ENCODE results near the gene RSPH3.

DNA sequence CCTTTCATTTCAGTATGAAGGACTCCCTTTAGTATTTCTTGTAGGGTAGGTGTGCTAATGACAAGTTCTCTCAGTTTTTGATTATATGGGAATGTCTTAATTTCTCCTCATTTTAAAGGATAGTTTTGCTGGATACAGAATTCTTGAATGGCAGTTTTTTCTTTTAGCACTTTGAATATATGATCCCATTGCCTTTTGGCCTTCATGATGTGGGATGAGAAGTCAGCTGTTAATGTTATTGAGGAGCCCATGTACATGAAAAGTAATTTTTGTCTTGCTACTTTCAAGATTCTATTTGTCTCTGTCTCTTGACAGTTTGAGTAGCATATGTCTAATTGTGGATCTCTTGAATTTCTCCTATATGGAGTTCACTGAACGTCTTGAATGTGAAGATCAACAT, 30.9 kb downstream of the RSPH3 start:
- TF ChIP-seq POLR2AphosphoS5 (IDR thresholded peaks at IDR 0.05; ENCODE audit: low read depth, low read length) (no peak), SIN3A (IDR thresholded peaks at IDR 0.05; ENCODE audit: borderline replicate concordance, insufficient read depth, low read length) (no peak), TAF1 (IDR thresholded peaks at IDR 0.05; ENCODE audit: borderline replicate concordance, insufficient read depth, low read length) (no peak)
- TF ChIP-seq, protein P1, sequence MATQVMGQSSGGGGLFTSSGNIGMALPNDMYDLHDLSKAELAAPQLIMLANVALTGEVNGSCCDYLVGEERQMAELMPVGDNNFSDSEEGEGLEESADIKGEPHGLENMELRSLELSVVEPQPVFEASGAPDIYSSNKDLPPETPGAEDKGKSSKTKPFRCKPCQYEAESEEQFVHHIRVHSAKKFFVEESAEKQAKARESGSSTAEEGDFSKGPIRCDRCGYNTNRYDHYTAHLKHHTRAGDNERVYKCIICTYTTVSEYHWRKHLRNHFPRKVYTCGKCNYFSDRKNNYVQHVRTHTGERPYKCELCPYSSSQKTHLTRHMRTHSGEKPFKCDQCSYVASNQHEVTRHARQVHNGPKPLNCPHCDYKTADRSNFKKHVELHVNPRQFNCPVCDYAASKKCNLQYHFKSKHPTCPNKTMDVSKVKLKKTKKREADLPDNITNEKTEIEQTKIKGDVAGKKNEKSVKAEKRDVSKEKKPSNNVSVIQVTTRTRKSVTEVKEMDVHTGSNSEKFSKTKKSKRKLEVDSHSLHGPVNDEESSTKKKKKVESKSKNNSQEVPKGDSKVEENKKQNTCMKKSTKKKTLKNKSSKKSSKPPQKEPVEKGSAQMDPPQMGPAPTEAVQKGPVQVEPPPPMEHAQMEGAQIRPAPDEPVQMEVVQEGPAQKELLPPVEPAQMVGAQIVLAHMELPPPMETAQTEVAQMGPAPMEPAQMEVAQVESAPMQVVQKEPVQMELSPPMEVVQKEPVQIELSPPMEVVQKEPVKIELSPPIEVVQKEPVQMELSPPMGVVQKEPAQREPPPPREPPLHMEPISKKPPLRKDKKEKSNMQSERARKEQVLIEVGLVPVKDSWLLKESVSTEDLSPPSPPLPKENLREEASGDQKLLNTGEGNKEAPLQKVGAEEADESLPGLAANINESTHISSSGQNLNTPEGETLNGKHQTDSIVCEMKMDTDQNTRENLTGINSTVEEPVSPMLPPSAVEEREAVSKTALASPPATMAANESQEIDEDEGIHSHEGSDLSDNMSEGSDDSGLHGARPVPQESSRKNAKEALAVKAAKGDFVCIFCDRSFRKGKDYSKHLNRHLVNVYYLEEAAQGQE (IDR thresholded peaks at IDR 0.05; ENCODE audit: insufficient read depth in 1 of 2, low read depth in 2 of 2, low read length in 2 of 2), result no peak

All from PFSK-1 (cell line).